ENCODE data around the gene SMIM13.

The SMIM13 gene

GRCh38 chr6:11164717-11165646, 71.3 kb downstream of the SMIM13 start:
- Histone ChIP-seq H3K27me3 (ENCODE audit: control insufficient read depth in 5 of 5, insufficient read depth in 4 of 5, low read length in 5 of 5) (no peaks in the 10 kb centered on the region), H3K4me3 (ENCODE audit: low read depth in 1 of 5, low read length in 5 of 5) (peak overlapping the region in 1 of 5 donors; percentile 2), H3K27ac (ENCODE audit: low read depth, low read length) (no peak overlapping the region), H3K36me3 (ENCODE audit: control insufficient read depth in 5 of 5, insufficient read depth in 5 of 5, low read length in 5 of 5) (no peaks in the 10 kb centered on the region), H3K9me3 (ENCODE audit: control insufficient read depth in 5 of 5, low read length in 5 of 5) (no peaks in the 10 kb centered on the region), H3K4me1 (ENCODE audit: control insufficient read depth in 5 of 5, insufficient read depth in 5 of 5, low read length in 5 of 5) (peaks cover 0 to 17% (median 10%) of the 10 kb centered on the region in 5 donors), H3K9ac (ENCODE audit: low read length in 5 of 5) (no peak overlapping the region)

GRCh38 chr6:11166948-11167347, 73.3 kb downstream of the SMIM13 start:
- Histone ChIP-seq H3K27ac (ENCODE audit: low read depth, low read length) (no peak overlapping the region), H3K36me3 (ENCODE audit: control insufficient read depth in 5 of 5, insufficient read depth in 5 of 5, low read length in 5 of 5) (no peaks in the 10 kb centered on the region), H3K4me1 (ENCODE audit: control insufficient read depth in 5 of 5, insufficient read depth in 5 of 5, low read length in 5 of 5) (peaks cover 0 to 17% (median 10%) of the 10 kb centered on the region in 5 donors), H3K9ac (ENCODE audit: low read length in 5 of 5) (no peak overlapping the region), H3K4me3 (ENCODE audit: low read depth in 1 of 5, low read length in 5 of 5) (no peak overlapping the region), H3K27me3 (ENCODE audit: control insufficient read depth in 5 of 5, insufficient read depth in 4 of 5, low read length in 5 of 5) (no peaks in the 10 kb centered on the region), H3K9me3 (ENCODE audit: control insufficient read depth in 5 of 5, low read length in 5 of 5) (no peaks in the 10 kb centered on the region)

DNA sequence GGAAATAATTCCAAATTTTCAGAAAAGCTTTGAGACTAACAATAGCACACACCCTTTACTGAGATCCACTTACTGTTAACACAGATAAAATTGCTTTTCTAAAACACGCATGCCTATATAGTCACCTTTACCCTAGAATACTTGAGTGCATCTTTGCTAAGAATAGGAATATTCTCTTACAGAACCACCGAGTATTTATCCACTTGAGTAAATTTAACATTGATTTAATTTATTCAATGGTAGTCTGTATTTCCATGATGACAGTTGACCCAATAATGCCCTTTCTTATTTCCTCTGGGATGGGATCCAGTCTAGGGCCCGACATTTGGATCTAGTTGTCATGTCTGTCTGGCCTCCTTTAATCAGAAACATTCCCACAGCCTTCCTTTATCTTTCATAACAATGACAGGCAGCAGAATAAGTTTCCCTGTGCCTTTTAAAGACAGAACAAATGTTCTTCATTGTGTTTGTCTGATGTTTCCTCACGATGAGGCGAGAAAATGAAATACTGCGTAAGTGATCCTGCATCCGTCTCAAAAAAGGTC, 74.5 kb downstream of the SMIM13 start:
- Histone ChIP-seq H3K4me1 (ENCODE audit: control insufficient read depth in 5 of 5, insufficient read depth in 5 of 5, low read length in 5 of 5) (peaks cover 0 to 22% (median 16%) of the 10 kb centered on the region in 5 donors), H3K36me3 (ENCODE audit: control insufficient read depth in 5 of 5, insufficient read depth in 5 of 5, low read length in 5 of 5) (no peaks in the 10 kb centered on the region), H3K9ac (ENCODE audit: low read length in 5 of 5) (no peak overlapping the region), H3K4me3 (ENCODE audit: low read depth in 1 of 5, low read length in 5 of 5) (no peak overlapping the region), H3K9me3 (ENCODE audit: control insufficient read depth in 5 of 5, low read length in 5 of 5) (no peaks in the 10 kb centered on the region), H3K27ac (ENCODE audit: low read depth, low read length) (no peak overlapping the region), H3K27me3 (ENCODE audit: control insufficient read depth in 5 of 5, insufficient read depth in 4 of 5, low read length in 5 of 5) (no peaks in the 10 kb centered on the region)

GRCh38 chr6:11171952-11172351, 78.3 kb downstream of the SMIM13 start:
- H3K4me1 ChIP-seq (ENCODE audit: control insufficient read depth in 5 of 5, insufficient read depth in 5 of 5, low read length in 5 of 5) = peaks cover 0 to 14% (median 7%) of the 10 kb centered on the region in 5 donors
- no peaks in the 10 kb centered on the region for H3K9me3 ChIP-seq (ENCODE audit: control insufficient read depth in 5 of 5, low read length in 5 of 5)
- no peak overlapping the region for H3K4me3 ChIP-seq (ENCODE audit: low read depth in 1 of 5, low read length in 5 of 5)
- no peaks in the 10 kb centered on the region for H3K27me3 ChIP-seq (ENCODE audit: control insufficient read depth in 5 of 5, insufficient read depth in 4 of 5, low read length in 5 of 5)
- H3K27ac ChIP-seq (ENCODE audit: low read depth, low read length) = no peak overlapping the region
- no peaks in the 10 kb centered on the region for H3K36me3 ChIP-seq (ENCODE audit: control insufficient read depth in 5 of 5, insufficient read depth in 5 of 5, low read length in 5 of 5)
- H3K9ac ChIP-seq (ENCODE audit: low read length in 5 of 5) = no peak overlapping the region

GRCh38 chr6:11172501-11173327, 79.1 kb downstream of the SMIM13 start:
- H3K9ac ChIP-seq (ENCODE audit: low read length in 5 of 5) = no peak overlapping the region
- no peaks in the 10 kb centered on the region for H3K9me3 ChIP-seq (ENCODE audit: control insufficient read depth in 5 of 5, low read length in 5 of 5)
- H3K27me3 ChIP-seq (ENCODE audit: control insufficient read depth in 5 of 5, insufficient read depth in 4 of 5, low read length in 5 of 5) = no peaks in the 10 kb centered on the region
- H3K4me1 ChIP-seq (ENCODE audit: control insufficient read depth in 5 of 5, insufficient read depth in 5 of 5, low read length in 5 of 5) = peaks cover 0 to 14% (median 7%) of the 10 kb centered on the region in 5 donors
- H3K27ac ChIP-seq (ENCODE audit: low read depth, low read length) = no peak overlapping the region
- no peaks in the 10 kb centered on the region for H3K36me3 ChIP-seq (ENCODE audit: control insufficient read depth in 5 of 5, insufficient read depth in 5 of 5, low read length in 5 of 5)
- peak overlapping the region in 2 of 5 donors; percentile 15 to 23 for H3K4me3 ChIP-seq (ENCODE audit: low read depth in 1 of 5, low read length in 5 of 5)

GRCh38 chr6:11174242-11174611, 80.6 kb downstream of the SMIM13 start:
- no peak overlapping the region for H3K9ac ChIP-seq (ENCODE audit: low read length in 5 of 5)
- H3K27ac ChIP-seq (ENCODE audit: low read depth, low read length) = no peak overlapping the region
- no peak overlapping the region for H3K4me3 ChIP-seq (ENCODE audit: low read depth in 1 of 5, low read length in 5 of 5)
- peaks cover 0 to under 1% (median 0%) of the 10 kb centered on the region in 5 donors for H3K9me3 ChIP-seq (ENCODE audit: control insufficient read depth in 5 of 5, low read length in 5 of 5)
- H3K36me3 ChIP-seq (ENCODE audit: control insufficient read depth in 5 of 5, insufficient read depth in 5 of 5, low read length in 5 of 5) = no peaks in the 10 kb centered on the region
- H3K4me1 ChIP-seq (ENCODE audit: control insufficient read depth in 5 of 5, insufficient read depth in 5 of 5, low read length in 5 of 5) = peaks cover 0 to 7% (median 0%) of the 10 kb centered on the region in 5 donors
- H3K27me3 ChIP-seq (ENCODE audit: control insufficient read depth in 5 of 5, insufficient read depth in 4 of 5, low read length in 5 of 5) = no peaks in the 10 kb centered on the region

GRCh38 chr6:11177271-11177670, 83.6 kb downstream of the SMIM13 start:
- H3K9ac ChIP-seq (ENCODE audit: low read length in 5 of 5) = no peak overlapping the region
- peaks cover 0 to 6% (median 0%) of the 10 kb centered on the region in 5 donors for H3K4me1 ChIP-seq (ENCODE audit: control insufficient read depth in 5 of 5, insufficient read depth in 5 of 5, low read length in 5 of 5)
- H3K9me3 ChIP-seq (ENCODE audit: control insufficient read depth in 5 of 5, low read length in 5 of 5) = peaks cover 0 to 5% (median 0%) of the 10 kb centered on the region in 5 donors
- H3K27ac ChIP-seq (ENCODE audit: low read depth, low read length) = no peak overlapping the region
- no peak overlapping the region for H3K4me3 ChIP-seq (ENCODE audit: low read depth in 1 of 5, low read length in 5 of 5)
- no peaks in the 10 kb centered on the region for H3K36me3 ChIP-seq (ENCODE audit: control insufficient read depth in 5 of 5, insufficient read depth in 5 of 5, low read length in 5 of 5)
- H3K27me3 ChIP-seq (ENCODE audit: control insufficient read depth in 5 of 5, insufficient read depth in 4 of 5, low read length in 5 of 5) = no peaks in the 10 kb centered on the region

- peaks cover 4 to 6% (median 5%) of the 10 kb centered on the region in 5 donors for H3K36me3 ChIP-seq (ENCODE audit: control insufficient read depth in 5 of 5, insufficient read depth in 5 of 5, low read length in 5 of 5)
- H3K27ac ChIP-seq (ENCODE audit: low read depth, low read length) = no peak overlapping the region
- no peaks in the 10 kb centered on the region for H3K4me1 ChIP-seq (ENCODE audit: control insufficient read depth in 5 of 5, insufficient read depth in 5 of 5, low read length in 5 of 5)
- no peaks in the 10 kb centered on the region for H3K27me3 ChIP-seq (ENCODE audit: control insufficient read depth in 5 of 5, insufficient read depth in 4 of 5, low read length in 5 of 5)
- peaks cover 0 to 5% (median 0%) of the 10 kb centered on the region in 5 donors for H3K9me3 ChIP-seq (ENCODE audit: control insufficient read depth in 5 of 5, low read length in 5 of 5)
- no peak overlapping the region for H3K9ac ChIP-seq (ENCODE audit: low read length in 5 of 5)
- H3K4me3 ChIP-seq (ENCODE audit: low read depth in 1 of 5, low read length in 5 of 5) = no peak overlapping the region
Measured at GRCh38 chr6:11179088-11179418, 85.4 kb downstream of the SMIM13 start.

DNA sequence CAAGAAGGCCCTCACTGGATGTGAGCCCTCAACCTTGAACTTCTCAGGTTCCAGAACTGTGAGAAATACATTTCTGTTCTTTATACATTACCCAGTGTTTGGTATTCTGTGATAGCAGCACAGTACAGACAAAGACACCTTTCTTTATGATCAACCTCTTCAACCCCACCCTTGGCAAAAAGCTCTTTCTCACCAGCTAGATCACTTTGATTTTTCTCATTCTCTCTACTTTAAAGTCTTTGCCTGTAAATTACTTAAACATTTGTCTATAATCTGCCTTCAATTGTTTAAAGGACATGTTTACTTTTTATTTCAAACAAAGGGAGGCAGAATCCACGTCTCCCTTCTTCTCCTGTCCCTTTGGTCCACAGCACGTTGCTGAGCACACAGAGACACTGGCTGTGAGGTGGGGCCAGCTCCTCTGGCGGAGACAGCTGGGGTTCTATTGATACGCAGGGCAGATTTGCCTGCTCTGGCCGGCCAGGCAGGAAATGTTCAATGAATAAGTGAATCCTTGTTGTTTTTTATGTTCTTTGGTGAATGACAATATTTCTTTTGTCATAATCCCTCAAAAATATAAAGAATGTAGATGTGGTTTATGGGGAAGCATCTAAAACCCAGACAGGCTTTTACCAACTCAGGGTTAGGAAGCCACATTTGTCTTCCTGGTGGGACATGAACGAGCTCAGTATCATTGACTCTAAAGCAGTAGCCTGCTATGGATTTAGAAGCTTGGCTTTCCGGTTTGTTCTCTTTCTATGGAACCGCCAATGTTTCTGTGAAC, 86.0 kb downstream of the SMIM13 start:
- Histone ChIP-seq H3K27ac (ENCODE audit: low read depth, low read length) (no peak overlapping the region), H3K27me3 (ENCODE audit: control insufficient read depth in 5 of 5, insufficient read depth in 4 of 5, low read length in 5 of 5) (no peaks in the 10 kb centered on the region), H3K9ac (ENCODE audit: low read length in 5 of 5) (no peak overlapping the region), H3K4me3 (ENCODE audit: low read depth in 1 of 5, low read length in 5 of 5) (no peak overlapping the region), H3K4me1 (ENCODE audit: control insufficient read depth in 5 of 5, insufficient read depth in 5 of 5, low read length in 5 of 5) (no peaks in the 10 kb centered on the region), H3K36me3 (ENCODE audit: control insufficient read depth in 5 of 5, insufficient read depth in 5 of 5, low read length in 5 of 5) (peaks cover 9 to 11% (median 10%) of the 10 kb centered on the region in 5 donors), H3K9me3 (ENCODE audit: control insufficient read depth in 5 of 5, low read length in 5 of 5) (peaks cover 0 to 5% (median 0%) of the 10 kb centered on the region in 5 donors)

Measured in subcutaneous abdominal adipose tissue (tissue), 5 donors.